Activated CD8-positive, alpha-beta memory T cell treated with anti-CD3 and anti-CD28 coated beads, Interleukin-2, amount 10 ng/mL, durations not matched to agents 7 days and 5 days (primary cell): ENCODE data around the gene SCO2. TPM values are rescaled to one million over a fixed set of nuclear protein-coding genes. Genes with fewer than 3 reads are reported as not detected.

Experiments
- ATAC-seq: fragments of 150-1000 bp; cut with Tn5 transposase; one replicate; pipeline ENCODE4 v1.10.0; 2021; ENCODE audit warnings: moderate library complexity
- CTCF ChIA-PET: fragments of 350-600 bp; sonication (Branson Sonifier 250); formaldehyde crosslinking; loops from one replicate; lab custom pipeline; 2021; ENCODE audit warnings: antibody characterized with exemption; lab: Charles Lee
- DNase-seq: peaks from one replicate; pipeline ENCODE4 v3.0.0-alpha.2; 2020
- H3K27ac Mint-ChIP-seq: one replicate; pipeline ENCODE4 v1.8.0; 2021; ENCODE audit warnings: mild to moderate bottlenecking, mixed read lengths
- H3K27me3 Mint-ChIP-seq: one replicate; pipeline ENCODE4 v1.8.0; 2021; ENCODE audit warnings: mixed read lengths
- H3K36me3 Mint-ChIP-seq: one replicate; pipeline ENCODE4 v1.8.0; 2021; ENCODE audit warnings: mild to moderate bottlenecking, mixed read lengths
- H3K4me1 Mint-ChIP-seq: one replicate; pipeline ENCODE4 v1.8.0; 2021; ENCODE audit warnings: mixed read lengths
- H3K4me3 Mint-ChIP-seq: one replicate; pipeline ENCODE4 v1.8.0; 2021; ENCODE audit warnings: mild to moderate bottlenecking, moderate library complexity, mixed read lengths
- H3K9me3 Mint-ChIP-seq: one replicate; pipeline ENCODE4 v1.8.0; 2022; ENCODE audit warnings: low read depth, mixed read lengths
- total RNA-seq, 2 experiments: library from RNA; stranded (reverse); gene quantifications; one replicate each; pipeline ENCODE4 v1.2.3, GENCODE V29; 2021

Gene SCO2
- total RNA-seq, 2 experiments from 2014 or later = 9.1 to 11.6 TPM

DNA sequence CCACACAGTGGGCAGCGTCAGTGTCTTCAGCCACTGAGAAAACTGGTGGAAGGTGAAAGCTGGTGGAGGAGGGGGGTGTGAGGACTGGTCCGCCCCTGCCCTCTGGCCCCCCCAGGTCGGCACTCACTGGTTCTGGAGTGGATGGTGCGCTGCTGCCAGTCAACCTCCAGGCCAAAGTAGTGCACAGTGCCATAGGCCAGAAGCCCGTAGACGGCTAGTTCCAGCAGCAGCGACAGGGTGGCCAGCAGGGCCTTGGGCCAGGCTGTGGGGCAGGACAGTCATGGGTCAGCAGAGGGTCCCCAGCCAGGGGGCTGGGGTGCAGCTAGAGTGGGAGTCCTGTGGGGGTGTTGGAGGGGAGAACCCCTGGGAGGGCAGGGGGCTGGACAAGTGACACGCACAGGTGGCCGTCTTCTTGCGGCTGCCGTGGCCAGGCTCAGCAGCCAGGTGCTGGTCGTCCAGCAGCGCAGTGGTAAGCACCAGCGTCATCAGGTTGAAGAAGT, 20.1 kb downstream of the SCO2 start:
- Mint-ChIP-seq H3K27ac (no peak overlapping the region), H3K27me3 (no peaks in the 10 kb centered on the region), H3K36me3 (no peaks in the 10 kb centered on the region), H3K4me1 (peaks cover 22% of the 10 kb centered on the region), H3K9me3 (no peaks in the 10 kb centered on the region), H3K4me3 (no peak overlapping the region)
- ATAC-seq (no peak), DNase-seq (no peak)
- CTCF ChIA-PET = interaction anchor here (1.0 kb wide), 1 partner anchor 20 kb away, joined by 3 read pairs; the partner anchor contains the start of gene SCO2

DNA sequence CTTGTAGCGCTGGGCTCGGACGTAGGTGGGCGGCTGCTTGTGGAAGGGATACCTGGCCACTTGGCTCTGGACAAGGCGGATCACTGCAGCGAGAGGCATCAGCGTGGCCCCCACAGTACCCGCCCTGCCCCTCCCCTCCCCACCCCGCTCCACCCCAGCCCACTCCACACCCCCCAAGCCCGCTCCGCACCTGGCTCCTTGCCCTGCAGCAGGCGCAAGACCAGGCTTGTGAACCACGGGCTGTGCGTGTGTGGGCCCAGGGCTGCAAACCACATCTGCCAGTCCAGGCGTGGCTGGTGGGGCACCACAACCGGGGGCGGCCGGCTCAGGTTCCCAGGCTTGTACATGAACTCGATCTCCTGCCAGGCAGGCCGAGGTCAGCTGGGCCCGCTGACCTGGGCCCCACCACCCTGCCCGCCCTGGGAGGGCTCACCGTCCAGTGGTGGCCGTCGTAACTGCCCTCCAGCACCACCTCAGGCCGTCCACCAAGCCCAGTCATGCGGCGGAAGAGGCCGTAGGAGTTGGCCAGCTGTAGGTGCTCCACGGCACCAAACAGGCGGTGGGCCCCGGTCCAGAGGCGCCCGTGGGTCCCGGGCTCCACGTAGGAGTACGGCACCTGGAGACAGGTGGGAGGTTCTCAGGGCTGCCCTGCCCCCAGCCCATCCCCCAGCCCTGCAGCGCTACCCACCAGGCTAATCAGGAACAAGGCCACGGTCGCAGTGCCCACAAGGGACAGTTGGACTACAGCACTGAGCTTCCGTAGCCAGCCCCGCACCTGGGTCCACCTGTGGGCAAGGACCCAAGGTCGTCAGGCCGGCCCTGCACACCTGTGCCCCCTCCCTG, 20.8 kb downstream of the SCO2 start:
- H3K4me1 Mint-ChIP-seq = peaks cover 17% of the 10 kb centered on the region
- CTCF ChIA-PET = interaction anchor here (1.0 kb wide), 1 partner anchor 21 kb away, joined by 3 read pairs; the partner anchor contains the start of gene SCO2
- ATAC-seq = no peak
- H3K9me3 Mint-ChIP-seq = no peaks in the 10 kb centered on the region
- no peak overlapping the region for H3K27ac Mint-ChIP-seq
- no peak for DNase-seq
- no peak overlapping the region for H3K4me3 Mint-ChIP-seq
- no peaks in the 10 kb centered on the region for H3K27me3 Mint-ChIP-seq
- no peaks in the 10 kb centered on the region for H3K36me3 Mint-ChIP-seq

DNA sequence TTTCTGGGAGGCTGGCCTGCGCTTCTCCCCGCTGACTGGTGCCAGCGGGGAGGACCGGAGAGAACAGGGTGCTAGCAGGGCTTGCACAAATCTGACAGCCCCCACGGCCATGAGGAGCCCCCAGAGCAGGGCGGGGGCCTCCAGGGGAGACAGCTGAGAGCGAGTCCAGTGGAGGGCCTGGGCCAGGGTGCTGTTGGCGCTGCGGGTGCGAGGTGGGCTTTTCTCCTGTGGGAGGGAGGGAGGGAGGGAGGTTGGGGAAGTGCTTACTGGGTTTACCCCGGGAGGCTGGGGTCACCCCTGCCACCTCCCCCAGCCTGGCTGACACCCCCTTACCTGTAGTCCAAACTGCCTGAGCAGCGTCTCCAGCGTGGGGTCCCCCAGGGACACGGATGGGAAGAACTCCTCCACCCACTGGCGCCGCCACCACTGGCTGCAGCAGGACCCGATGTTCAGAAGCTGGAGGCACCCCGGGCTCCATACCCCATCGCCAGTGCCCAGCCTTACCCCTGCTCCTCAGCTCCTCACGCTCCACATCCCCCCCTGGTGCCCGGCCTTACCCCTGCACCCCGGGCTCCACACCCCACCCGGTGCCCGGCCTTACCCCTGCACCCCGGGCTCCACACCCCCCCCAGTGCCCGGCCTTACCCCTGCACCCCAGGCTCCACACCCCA, 21.8 kb downstream of the SCO2 start:
- no peak overlapping the region for H3K4me3 Mint-ChIP-seq
- ATAC-seq (no peak), DNase-seq (no peak)
- H3K9me3 Mint-ChIP-seq = no peaks in the 10 kb centered on the region
- H3K27me3 Mint-ChIP-seq = no peaks in the 10 kb centered on the region
- no peak overlapping the region for H3K27ac Mint-ChIP-seq
- no peaks in the 10 kb centered on the region for H3K36me3 Mint-ChIP-seq
- peaks cover 10% of the 10 kb centered on the region for H3K4me1 Mint-ChIP-seq
- CTCF ChIA-PET = interaction anchor here (0.9 kb wide), 1 partner anchor 30 kb away, joined by 3 read pairs; no protein-coding TSS in a partner anchor

DNA sequence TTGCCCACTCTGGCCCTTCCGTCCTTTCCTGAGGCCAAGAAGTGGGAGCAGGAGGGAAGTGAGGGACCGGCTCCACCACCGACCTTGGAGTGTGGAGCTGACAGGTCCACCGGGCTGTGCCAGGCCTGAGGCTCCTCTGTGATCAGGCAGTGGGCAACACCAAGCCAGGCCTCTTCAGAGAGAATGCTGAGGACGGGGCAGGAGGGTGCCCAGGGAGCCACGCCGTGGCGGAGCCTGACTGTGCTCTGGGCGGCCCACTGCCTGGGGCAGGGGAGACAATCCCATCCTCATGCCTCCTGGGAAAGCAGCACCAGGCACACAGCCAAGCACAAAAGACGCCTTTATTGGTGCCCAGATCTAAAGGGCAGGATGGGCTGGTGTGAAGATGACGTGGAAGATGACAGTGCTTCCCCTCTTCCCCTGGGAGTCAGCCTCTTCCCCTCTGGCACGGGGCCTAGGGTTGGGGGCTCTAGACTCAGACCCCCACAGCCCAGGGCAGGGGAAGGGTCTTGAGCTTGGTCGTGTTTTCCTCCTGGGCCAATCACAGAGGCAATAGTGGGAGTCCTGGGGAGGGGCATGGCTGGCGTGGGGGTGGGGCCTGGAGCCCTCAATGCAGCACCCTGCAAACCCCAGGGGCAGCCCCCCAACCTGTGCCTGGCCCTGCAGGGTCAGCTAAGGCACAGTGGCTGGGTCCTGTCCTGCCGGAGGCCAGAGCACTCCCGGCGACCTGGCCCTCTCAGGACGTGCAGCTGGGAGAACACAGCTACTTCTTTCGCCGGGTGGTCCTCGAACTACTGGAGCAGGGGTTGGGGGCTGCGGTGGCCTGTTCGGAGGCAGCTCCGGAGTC, 22.5 kb downstream of the SCO2 start:
- H3K9me3 Mint-ChIP-seq = no peaks in the 10 kb centered on the region
- CTCF ChIA-PET = interaction anchor here (0.9 to 1.8 kb wide), 2 partner anchors 23 to 29 kb away, joined by 3 to 5 read pairs; partner anchors contain the start of gene SCO2
- H3K36me3 Mint-ChIP-seq = no peaks in the 10 kb centered on the region
- DNase-seq = no peak
- no peak overlapping the region for H3K4me3 Mint-ChIP-seq
- H3K27ac Mint-ChIP-seq = no peak overlapping the region
- H3K27me3 Mint-ChIP-seq = peaks cover under 1% of the 10 kb centered on the region
- H3K4me1 Mint-ChIP-seq = peaks cover 15% of the 10 kb centered on the region
- ATAC-seq = no peak

DNA sequence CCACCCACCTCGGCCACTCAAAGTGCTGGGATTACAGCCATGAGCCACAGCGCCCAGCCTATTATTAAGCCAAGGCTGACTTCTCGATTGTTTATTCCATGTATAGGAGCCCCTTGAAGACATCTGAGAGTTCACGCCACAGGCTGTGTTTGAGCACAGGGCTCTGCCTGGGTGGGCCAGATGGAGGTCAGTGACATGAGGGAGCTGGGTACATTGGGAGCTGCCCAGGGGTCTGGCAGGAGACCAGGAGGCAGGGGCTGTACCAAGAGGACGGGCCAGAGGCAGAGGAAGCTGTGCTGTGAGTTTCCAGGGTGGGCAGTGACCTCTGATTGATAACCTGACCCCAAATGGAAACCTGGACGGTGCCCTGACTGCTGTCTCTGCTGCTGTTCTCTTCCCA, 23.3 kb downstream of the SCO2 start:
- no peaks in the 10 kb centered on the region for H3K36me3 Mint-ChIP-seq
- H3K9me3 Mint-ChIP-seq = no peaks in the 10 kb centered on the region
- H3K27ac Mint-ChIP-seq = no peak overlapping the region
- ATAC-seq = no peak
- peaks cover 5% of the 10 kb centered on the region for H3K27me3 Mint-ChIP-seq
- DNase-seq = no peak
- H3K4me3 Mint-ChIP-seq = no peak overlapping the region
- CTCF ChIA-PET = interaction anchor here (1.2 to 1.8 kb wide), 2 partner anchors 24 to 188 kb away, joined by 3 to 5 read pairs; partner anchors contain the start of gene SCO2
- H3K4me1 Mint-ChIP-seq = peaks cover 15% of the 10 kb centered on the region

DNA sequence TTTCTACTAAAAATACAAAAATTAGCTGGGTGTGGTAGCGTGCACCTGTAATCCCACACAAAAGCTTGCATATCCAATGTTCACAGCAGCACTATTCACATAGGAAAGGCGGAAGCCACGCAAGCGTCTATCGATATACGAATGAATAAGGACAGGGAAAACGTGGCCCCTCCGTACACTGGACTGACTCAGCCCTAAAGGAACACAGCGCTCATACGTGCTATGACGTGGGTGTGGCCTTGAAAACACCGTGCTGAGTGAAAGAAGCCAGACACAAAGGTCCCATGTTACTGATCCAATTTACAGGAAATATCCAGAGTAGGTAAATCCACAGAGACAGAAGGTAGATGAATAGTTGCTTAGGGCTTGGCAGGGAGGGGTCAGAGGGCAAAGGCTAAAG, 24.9 kb downstream of the SCO2 start:
- H3K27me3 Mint-ChIP-seq = peaks cover 10% of the 10 kb centered on the region
- H3K4me1 Mint-ChIP-seq = peaks cover 10% of the 10 kb centered on the region
- no peak overlapping the region for H3K27ac Mint-ChIP-seq
- no peak for DNase-seq
- no peak for ATAC-seq
- no peaks in the 10 kb centered on the region for H3K36me3 Mint-ChIP-seq
- no peaks in the 10 kb centered on the region for H3K9me3 Mint-ChIP-seq
- CTCF ChIA-PET = interaction anchor here (0.8 to 3.4 kb wide), 6 partner anchors 16 to 248 kb away, joined by 3 to 13 read pairs (median 4); no protein-coding TSS in a partner anchor
- H3K4me3 Mint-ChIP-seq = no peak overlapping the region

DNA sequence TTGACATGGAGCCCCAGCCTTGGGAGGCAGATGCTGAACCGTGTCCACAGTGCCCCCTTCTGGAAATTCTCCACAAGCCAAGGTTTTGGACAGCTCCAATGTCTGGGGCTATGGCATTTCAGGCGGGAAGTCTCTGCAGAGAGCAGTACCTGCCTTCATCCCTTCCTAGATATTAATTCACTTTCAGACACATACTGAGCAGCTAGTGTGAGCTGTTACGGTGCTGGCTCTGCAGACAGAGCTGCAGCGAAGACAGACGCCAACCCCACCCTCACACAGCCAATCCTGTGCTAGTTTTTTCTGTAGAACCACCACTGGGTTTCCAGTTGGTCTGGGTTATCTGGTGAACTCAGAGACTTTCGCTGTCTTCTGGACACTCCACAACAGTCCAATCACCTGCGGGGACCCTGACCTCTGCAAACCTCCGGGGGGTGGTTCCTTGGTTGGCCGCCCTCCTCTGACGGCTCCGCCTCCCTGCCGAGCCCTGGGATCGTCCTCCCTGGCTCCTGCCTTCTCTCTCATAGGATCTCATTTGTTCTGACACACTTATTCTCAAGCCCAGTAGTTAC, 27.0 kb downstream of the SCO2 start:
- H3K27ac Mint-ChIP-seq = no peak overlapping the region
- CTCF ChIA-PET = interaction anchor here (0.6 to 3.4 kb wide), 42 partner anchors 9 to 327 kb away, joined by 3 to 38 read pairs (median 4); partner anchors contain the start of genes ADM2, HDAC10, LMF2 and MIOX
- H3K4me3 Mint-ChIP-seq = no peak overlapping the region
- H3K9me3 Mint-ChIP-seq = no peaks in the 10 kb centered on the region
- H3K27me3 Mint-ChIP-seq = peaks cover 13% of the 10 kb centered on the region
- no peaks in the 10 kb centered on the region for H3K36me3 Mint-ChIP-seq
- ATAC-seq = peak; percentile 92
- H3K4me1 Mint-ChIP-seq = peaks cover 7% of the 10 kb centered on the region
- DNase-seq = peak; percentile 85

DNA sequence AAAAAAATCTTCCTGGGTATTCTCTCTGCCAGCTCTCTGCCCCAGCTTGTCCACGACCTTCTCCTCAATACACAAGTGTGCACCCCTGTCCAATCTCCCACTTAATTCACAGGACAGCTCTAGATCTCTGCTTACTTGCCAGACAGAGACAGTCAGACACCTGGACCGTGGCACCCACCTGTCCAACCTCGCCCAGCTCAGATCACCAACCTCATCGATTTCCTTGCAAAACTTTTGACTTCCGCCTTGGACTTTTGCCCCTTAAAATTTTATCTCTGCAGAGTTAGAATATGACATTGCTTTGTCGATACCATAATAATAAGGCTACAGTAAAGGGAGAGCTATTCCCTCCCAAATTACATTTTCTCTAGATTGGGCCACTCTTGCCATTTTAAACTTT, 28.3 kb downstream of the SCO2 start:
- Mint-ChIP-seq H3K27ac (no peak overlapping the region), H3K4me1 (peaks cover 7% of the 10 kb centered on the region), H3K4me3 (no peak overlapping the region), H3K9me3 (no peaks in the 10 kb centered on the region), H3K36me3 (no peaks in the 10 kb centered on the region), H3K27me3 (peaks cover 13% of the 10 kb centered on the region)
- DNase-seq = no peak
- ATAC-seq = no peak
- CTCF ChIA-PET = interaction anchor here (1.0 to 3.4 kb wide), 17 partner anchors 10 to 255 kb away, joined by 3 to 38 read pairs (median 5); partner anchors contain the start of genes ADM2, HDAC10, LMF2 and MIOX

DNA sequence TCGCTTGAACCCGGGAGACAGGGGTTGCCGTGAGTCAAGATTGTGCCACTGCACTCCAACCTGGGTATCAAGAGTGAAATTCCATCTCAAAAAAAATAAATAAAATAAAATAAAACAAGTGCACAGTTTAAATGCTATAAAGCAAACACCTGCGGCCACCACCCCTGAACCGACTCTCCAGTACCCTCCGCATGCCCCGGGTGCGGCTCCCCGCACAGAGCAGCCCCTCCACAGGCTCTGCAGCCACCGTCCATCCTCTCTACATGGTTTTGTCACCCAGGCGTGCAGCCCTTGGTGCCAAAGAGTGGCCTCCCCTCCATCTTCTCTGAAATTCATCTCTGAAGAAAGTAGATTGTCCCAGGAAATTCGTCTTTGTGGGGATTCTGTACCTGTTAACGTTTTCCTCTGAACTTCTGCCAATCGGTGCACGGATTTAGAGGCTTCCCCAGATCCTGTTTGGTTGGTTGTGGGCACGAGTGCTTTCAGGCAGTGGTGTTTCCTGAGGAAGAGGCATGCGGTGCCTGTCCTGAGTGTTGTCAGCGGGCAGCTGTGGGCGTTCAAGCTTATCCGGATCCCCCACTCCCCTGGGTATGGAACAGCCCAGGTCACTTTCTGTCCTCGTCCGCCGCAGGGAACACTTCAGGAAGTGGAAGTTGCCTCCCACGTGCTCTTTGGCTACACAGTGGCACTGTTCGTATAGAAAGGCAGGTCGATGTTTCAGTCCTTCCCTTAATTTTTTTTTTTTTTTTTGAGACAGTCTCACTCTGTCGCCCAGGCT, 34.7 kb downstream of the SCO2 start:
- ATAC-seq (peak; percentile 32), DNase-seq (no peak)
- no peak overlapping the region for H3K4me3 Mint-ChIP-seq
- H3K27ac Mint-ChIP-seq = no peak overlapping the region
- CTCF ChIA-PET = interaction anchor here (0.8 to 1.4 kb wide), 2 partner anchors 9 to 23 kb away, joined by 3 read pairs; no protein-coding TSS in a partner anchor
- no peaks in the 10 kb centered on the region for H3K9me3 Mint-ChIP-seq
- H3K36me3 Mint-ChIP-seq = no peaks in the 10 kb centered on the region
- peaks cover 8% of the 10 kb centered on the region for H3K4me1 Mint-ChIP-seq
- H3K27me3 Mint-ChIP-seq = peaks cover 5% of the 10 kb centered on the region

DNA sequence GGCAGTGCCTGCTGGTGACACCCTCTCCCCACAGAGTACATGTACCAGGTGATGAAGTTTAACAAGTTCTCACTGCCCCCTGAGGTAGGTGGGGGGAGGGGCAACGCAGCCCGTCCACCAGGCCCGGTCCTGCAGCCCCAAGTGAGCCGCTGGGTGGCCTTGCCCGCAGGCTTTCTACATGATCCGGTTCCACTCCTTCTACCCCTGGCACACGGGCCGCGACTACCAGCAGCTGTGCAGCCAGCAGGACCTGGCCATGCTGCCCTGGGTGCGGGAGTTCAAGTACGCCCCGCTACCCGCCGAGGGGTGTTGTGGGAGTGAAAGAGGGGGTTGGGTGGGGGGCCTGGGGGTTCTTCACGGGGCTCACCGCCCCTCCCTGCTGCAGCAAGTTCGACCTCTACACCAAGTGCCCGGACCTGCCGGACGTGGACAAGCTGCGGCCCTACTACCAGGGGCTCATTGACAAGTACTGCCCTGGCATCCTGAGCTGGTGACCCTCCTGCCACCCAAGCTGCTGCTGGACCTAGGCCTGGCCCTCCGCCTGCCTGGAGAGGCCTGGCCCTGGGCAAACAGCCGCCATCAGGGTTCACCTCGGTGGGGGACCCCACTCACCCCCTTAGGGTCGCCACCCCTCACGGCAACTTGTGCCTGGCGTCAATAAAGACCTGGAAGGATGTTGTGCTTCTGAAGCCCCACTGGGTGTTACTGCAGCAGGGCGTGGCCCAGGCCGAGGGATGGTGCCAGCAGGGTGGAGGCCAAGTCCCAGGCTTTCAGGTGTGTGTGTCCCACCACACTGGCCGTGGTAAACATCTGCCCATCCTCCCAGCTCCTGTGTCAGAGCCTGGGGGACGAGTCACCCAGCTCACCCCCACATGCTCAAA, 35.8 kb downstream of the SCO2 start:
- CTCF ChIA-PET = interaction anchor here (1.3 to 1.4 kb wide), 2 partner anchors 9 to 10 kb away, joined by 3 to 4 read pairs; no protein-coding TSS in a partner anchor
- no peaks in the 10 kb centered on the region for H3K36me3 Mint-ChIP-seq

DNA sequence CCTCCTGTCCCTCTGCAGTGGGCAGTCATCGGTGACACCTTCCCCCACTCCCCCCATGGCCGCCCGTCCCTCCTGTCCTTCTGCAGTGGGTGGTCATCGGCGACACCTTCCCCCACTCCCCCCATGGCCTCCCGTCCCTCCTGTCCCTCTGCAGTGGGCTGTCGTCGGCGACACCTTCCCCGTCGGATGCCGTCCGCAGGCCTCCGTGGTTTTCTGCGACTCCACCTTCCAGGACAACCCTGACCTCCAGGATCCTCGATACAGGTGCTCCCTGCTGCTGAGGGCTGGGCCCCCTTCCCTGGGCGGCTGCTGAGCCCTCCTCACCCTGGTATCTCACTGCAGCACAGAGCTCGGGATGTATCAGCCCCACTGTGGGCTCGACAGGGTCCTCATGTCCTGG, 36.5 kb downstream of the SCO2 start:
- H3K4me1 Mint-ChIP-seq = peaks cover 8% of the 10 kb centered on the region
- no peak overlapping the region for H3K27ac Mint-ChIP-seq
- no peaks in the 10 kb centered on the region for H3K27me3 Mint-ChIP-seq
- no peak for DNase-seq
- CTCF ChIA-PET = interaction anchor here (1.3 kb wide), 1 partner anchor 9 kb away, joined by 4 read pairs; no protein-coding TSS in a partner anchor
- no peaks in the 10 kb centered on the region for H3K9me3 Mint-ChIP-seq
- no peaks in the 10 kb centered on the region for H3K36me3 Mint-ChIP-seq
- no peak for ATAC-seq
- no peak overlapping the region for H3K4me3 Mint-ChIP-seq

More for the DNA sequence above, 35.8 kb downstream of the SCO2 start:
- Mint-ChIP-seq H3K27ac (no peak overlapping the region), H3K4me3 (no peak overlapping the region), H3K4me1 (peaks cover 8% of the 10 kb centered on the region), H3K27me3 (no peaks in the 10 kb centered on the region), H3K9me3 (no peaks in the 10 kb centered on the region)
- DNase-seq = no peak
- no peak for ATAC-seq
